Heart right ventricle (tissue), 16 donors: ENCODE data around the gene PRSS50. TPM values are rescaled to one million over a fixed set of nuclear protein-coding genes. Genes with fewer than 3 reads are reported as not detected.

Source experiments
- ATAC-seq, 8 donors: fragments of 200-7000 bp; cut with Tn5 transposase; one replicate each; pipeline ENCODE4 v1.9.1; 2020; ENCODE audit warnings: mild to moderate bottlenecking in 8 of 8, moderate library complexity in 8 of 8, moderate number of reproducible peaks in 1 of 8
- DNase-seq, 2 donors: peaks; one replicate each; pipeline ENCODE4 v3.0.0-alpha.2; 2020
- H3K27ac ChIP-seq, 10 donors: fragments of 200-600 bp; sonication (generic) in 2 of 10; one replicate each; pipeline versions ENCODE4 v1.5.0 to v1.8.0; 2020 to 2022; ENCODE audit warnings: mild to moderate bottlenecking in 3 of 10
- H3K27me3 ChIP-seq, 7 donors: fragments of 200-600 bp; one replicate each; pipeline ENCODE4 v1.8.0; 2021 to 2022; ENCODE audit warnings: mild to moderate bottlenecking in 2 of 7
- H3K36me3 ChIP-seq, 9 donors: fragments of 200-600 bp; sonication (generic) in 1 of 9; one replicate each; pipeline versions ENCODE4 v1.5.0 to v1.8.0; 2020 to 2022; ENCODE audit warnings: mild to moderate bottlenecking in 2 of 9
- H3K4me1 ChIP-seq, 9 donors: fragments of 200-600 bp; sonication (generic) in 1 of 9; one replicate each; pipeline versions ENCODE4 v1.5.0 to v1.8.0; 2020 to 2022; ENCODE audit warnings: mild to moderate bottlenecking in 4 of 9
- H3K4me3 ChIP-seq, 10 donors: fragments of 200-600 bp; sonication (generic) in 2 of 10; one replicate each; pipeline versions ENCODE4 v1.5.0 to v1.8.0; 2020 to 2022; ENCODE audit warnings: mild to moderate bottlenecking in 7 of 10, moderate library complexity in 2 of 10
- H3K9me3 ChIP-seq, 11 donors: fragments of 200-600 bp in 10 of 11; sonication (generic) in 2 of 11; one replicate each; pipeline versions ENCODE4 v1.5.0 to v1.8.0; 2013 to 2022; ENCODE audit warnings: mild to moderate bottlenecking in 2 of 11, control low read depth in 1 of 11, moderate library complexity in 1 of 11
- CTCF ChIP-seq, 9 donors: fragments of 200-600 bp; sonication (generic) in 2 of 9; IDR thresholded peaks; one replicate each; pipeline versions ENCODE4 v1.5.0 to v1.8.0; 2021 to 2022; ENCODE audit warnings: antibody characterized with exemption in 9 of 9, mild to moderate bottlenecking in 5 of 9, moderate library complexity in 1 of 9
- WGBS, 2 donors: extraction: QIAGEN DNeasy Blood & Tissue Kit; methylation state at CpG; one replicate each; pipeline ENCODE4 v1.1.7; 2013; ENCODE audit warnings: inconsistent platforms in 1 of 2; 5-methylcytosine and 5-hydroxymethylcytosine counted together
- intact Hi-C, 10 donors: fragments of 100-400 bp; cut with DNase I; formaldehyde crosslinking; loops; one replicate each; pipeline versions ENCODE4 v1.11.1 to v1.14.2; 2022
- polyA plus RNA-seq, 2 donors: library from polyadenylated mRNA; stranded (reverse); fragments of 200-250 nt; gene quantifications; one replicate each; pipeline ENCODE4 v1.2.3, GENCODE V29; 2013
- total RNA-seq, 10 donors: library from RNA; stranded (reverse); fragmentation: NEBNext Ultra II Directional in 3 of 10; extraction: Animal tissue kit (Norgen Biotek cat#: 25700) in 3 of 10; gene quantifications; one replicate each; pipeline versions ENCODE4 v1.2.1 to v1.2.4, GENCODE V29; 2021 to 2023
- donor health status: Arrhythmogenic right ventricular cardiomyopathy.
- donor health status: ischemic (EF 13 %, LVEDD 7.1; RV severe dilation, severe dysfunction).
- donor health status: healthy with polysubstance abuse.
- donor health status: DM: no; HTN: yes; CAD: no.
- donor health status: DM: no; HTN: no; CAD: no.
- donor health status: ischemic (EF 25% LVEDD 6.9; RV normal size, moderate dysfunction).
- donor health status: ischemic (EF 25% LVEDD 5.7; RV mildly dilated, moderate dysfunction).
- donor health status: healthy.
- donor health status: DM: yes; HTN: yes; CAD: no.
- donor health status: Ischemic cardiomyopathy.
- donor health status: ischemic (EF 35%, LVEDD 5.7; RV mildly dilated, moderate dysfunction).
- donor health status: nonischemic (EF 11% LVEDD 7.7; RV severe dilation, severe dysfunction).
- donor health status: DM: yes; HTN: yes; CAD: no.
- donor health status: PGD.
- donor health status: ischemic (EF 29% LVEDD 5.4; RV normal size, mild dysfunction).
- donor health status: nonischemic (EF 23%, LVEDD 6.1; RV moderate dilation, normal function).

Gene PRSS50
- total and polyA plus RNA-seq, 12 donors, result 0.09 to 0.88 (median 0.31) TPM; not detected in 2

GRCh38 chr3:46667061-46667621 is 50.5 kb downstream of the PRSS50 start:
- intact Hi-C loops, result loop anchor here in 2 of 10 donors (10.0 kb wide), 1 partner anchor 102 kb away; the partner anchor contains the start of gene LRRC2 (in 2 of the 2)
- Histone ChIP-seq H3K9me3 (no peaks in the 10 kb centered on the region), H3K27ac (peak overlapping the region in 9 of 10 donors; percentile 51 to 90 (median 79)), H3K27me3 (no peaks in the 10 kb centered on the region), H3K4me3 (no peak overlapping the region), H3K4me1 (peaks cover 10 to 66% (median 42%) of the 10 kb centered on the region in 9 donors), H3K36me3 (peaks cover 0 to 23% (median under 1%) of the 10 kb centered on the region in 9 donors)
- peak in 1 of 2 donors; percentile 5 for DNase-seq
- 79 to 81% methylated on average over 8 of the region's 8 CpGs for WGBS, 2 donors
- TF ChIP-seq CTCF (IDR thresholded peaks at IDR 0.05), result no peak
- ATAC-seq, result peak in 2 of 8 donors; percentile 0 to 4

- Histone ChIP-seq H3K27me3 (no peaks in the 10 kb centered on the region), H3K36me3 (peaks cover 0 to 16% (median 0%) of the 10 kb centered on the region in 9 donors), H3K4me3 (no peak overlapping the region), H3K27ac (peak overlapping the region; percentile 38 to 91 (median 80)), H3K9me3 (no peaks in the 10 kb centered on the region), H3K4me1 (peaks cover 10 to 68% (median 42%) of the 10 kb centered on the region in 9 donors)
- intact Hi-C loops, result loop anchor here in 2 of 10 donors (10.0 kb wide), 1 partner anchor 102 kb away; the partner anchor contains the start of gene LRRC2 (in 2 of the 2)
- WGBS, 2 donors, result 49 to 58% methylated on average over 7 of the region's 7 CpGs
- ATAC-seq (peak in 6 of 8 donors; percentile 38 to 72 (median 42)), DNase-seq (peak; percentile 58 to 59)
- TF ChIP-seq CTCF (IDR thresholded peaks at IDR 0.05), result no peak
Observed at GRCh38 chr3:46666453-46666845, 51.2 kb downstream of the PRSS50 start.

- H3K4me1 ChIP-seq, result peaks cover 10 to 72% (median 47%) of the 10 kb centered on the region in 9 donors
- no peaks in the 10 kb centered on the region for H3K27me3 ChIP-seq
- no peak for DNase-seq
- ATAC-seq, result peak in 1 of 8 donors; percentile 0
- peak overlapping the region; percentile 38 to 91 (median 80) for H3K27ac ChIP-seq
- intact Hi-C loops, result loop anchor here in 2 of 10 donors (2.0 to 10.0 kb wide), 2 partner anchors 29 to 101 kb away; partner anchors contain the start of gene LRRC2 (in 2 of the 2)
- no peaks in the 10 kb centered on the region for H3K9me3 ChIP-seq
- no peak overlapping the region for H3K4me3 ChIP-seq
- peaks cover 0 to 10% (median 0%) of the 10 kb centered on the region in 9 donors for H3K36me3 ChIP-seq
- no peak for TF ChIP-seq CTCF (IDR thresholded peaks at IDR 0.05)
- 74 to 75% methylated on average over 9 of the region's 9 CpGs for WGBS, 2 donors
Observed at GRCh38 chr3:46665763-46666452, 51.8 kb downstream of the PRSS50 start.

- Histone ChIP-seq H3K9me3 (no peaks in the 10 kb centered on the region), H3K4me1 (peaks cover 14 to 80% (median 53%) of the 10 kb centered on the region in 9 donors), H3K36me3 (peaks cover 0 to 3% (median 0%) of the 10 kb centered on the region in 9 donors), H3K27me3 (no peaks in the 10 kb centered on the region), H3K4me3 (no peak overlapping the region), H3K27ac (peak overlapping the region; percentile 70 to 91 (median 80))
- WGBS, 2 donors, result 62 to 73% methylated on average over 23 of the region's 23 CpGs
- peak in 1 of 2 donors; percentile 47 for DNase-seq
- no peak for TF ChIP-seq CTCF (IDR thresholded peaks at IDR 0.05)
- ATAC-seq, result peak in 6 of 8 donors; percentile 20 to 59 (median 50)
- intact Hi-C loops, result loop anchor here in 3 of 10 donors (2.0 to 10.0 kb wide), 4 partner anchors 30 to 232 kb away; partner anchors contain the start of gene LRRC2 (in 2 of the 3)
Observed at GRCh38 chr3:46664971-46665762, 52.5 kb downstream of the PRSS50 start.
